HepG2 (cell line): ENCODE data around the gene GP2.

Experiments
- EZH2 ChIP-seq: conservative IDR thresholded peaks from 2 replicates; pipeline ENCODE4 v1.6.1; 2012; ENCODE audit warnings: mild to moderate bottlenecking, low read depth, low read length, moderate library complexity
- FOXA1 ChIP-seq, 2 experiments: fragments of 450-650 bp in 1 of 2; sonication (generic) in 1 of 2; formaldehyde crosslinking in 1 of 2; IDR thresholded peaks; 2 replicates each; pipeline versions ENCODE4 v1.4.0 to v1.6.1; 2016 to 2020; ENCODE audit warnings: missing genetic modification reagents in 1 of 2
- MXI1 ChIP-seq: IDR thresholded peaks from 3 replicates; pipeline ENCODE4 v1.6.1; 2012; ENCODE audit warnings: low read depth, low read length, inconsistent platforms, borderline replicate concordance
- NFYB ChIP-seq: sonication (generic); formaldehyde crosslinking; IDR thresholded peaks from 2 replicates; pipeline ENCODE4 v1.4.0; 2020; ENCODE audit warnings: missing genetic modification reagents
- TBP ChIP-seq: sonication (generic); formaldehyde crosslinking; IDR thresholded peaks from 2 replicates; pipeline ENCODE4 v1.5.0; 2020; ENCODE audit warnings: missing genetic modification reagents
- ZBTB46 ChIP-seq: sonication (generic); formaldehyde crosslinking; IDR thresholded peaks from 2 replicates; pipeline ENCODE4 v1.4.0; 2020; ENCODE audit warnings: mild to moderate bottlenecking, missing genetic modification reagents, borderline replicate concordance
- ZFP37 ChIP-seq: sonication (generic); formaldehyde crosslinking; IDR thresholded peaks from 2 replicates; pipeline ENCODE4 v1.4.0; 2020; ENCODE audit warnings: missing genetic modification reagents, borderline replicate concordance
- TF ChIP-seq, protein P1 (sequence below): sonication (generic); formaldehyde crosslinking; IDR thresholded peaks from 2 replicates; pipeline ENCODE4 v1.5.0; 2020; ENCODE audit warnings: mild to moderate bottlenecking, missing genetic modification reagents, moderate library complexity

GRCh38 chr16:20320592-20320991 is 6.7 kb downstream of the GP2 start:
- no peak for TF ChIP-seq NFYB (CRISPR knock-in tag)
- TF ChIP-seq TBP (CRISPR knock-in tag) = no peak
- TF ChIP-seq ZFP37 (CRISPR knock-in tag) = no peak
- TF ChIP-seq, protein P1, sequence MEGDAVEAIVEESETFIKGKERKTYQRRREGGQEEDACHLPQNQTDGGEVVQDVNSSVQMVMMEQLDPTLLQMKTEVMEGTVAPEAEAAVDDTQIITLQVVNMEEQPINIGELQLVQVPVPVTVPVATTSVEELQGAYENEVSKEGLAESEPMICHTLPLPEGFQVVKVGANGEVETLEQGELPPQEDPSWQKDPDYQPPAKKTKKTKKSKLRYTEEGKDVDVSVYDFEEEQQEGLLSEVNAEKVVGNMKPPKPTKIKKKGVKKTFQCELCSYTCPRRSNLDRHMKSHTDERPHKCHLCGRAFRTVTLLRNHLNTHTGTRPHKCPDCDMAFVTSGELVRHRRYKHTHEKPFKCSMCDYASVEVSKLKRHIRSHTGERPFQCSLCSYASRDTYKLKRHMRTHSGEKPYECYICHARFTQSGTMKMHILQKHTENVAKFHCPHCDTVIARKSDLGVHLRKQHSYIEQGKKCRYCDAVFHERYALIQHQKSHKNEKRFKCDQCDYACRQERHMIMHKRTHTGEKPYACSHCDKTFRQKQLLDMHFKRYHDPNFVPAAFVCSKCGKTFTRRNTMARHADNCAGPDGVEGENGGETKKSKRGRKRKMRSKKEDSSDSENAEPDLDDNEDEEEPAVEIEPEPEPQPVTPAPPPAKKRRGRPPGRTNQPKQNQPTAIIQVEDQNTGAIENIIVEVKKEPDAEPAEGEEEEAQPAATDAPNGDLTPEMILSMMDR (CRISPR knock-in tag) = no peak
- TF ChIP-seq FOXA1 (IDR thresholded peaks at IDR 0.05) = no peak
- no peak for TF ChIP-seq FOXA1 (CRISPR knock-in tag; IDR thresholded peaks at IDR 0.05)
- no peak for TF ChIP-seq MXI1
- no peak for TF ChIP-seq ZBTB46 (CRISPR knock-in tag)
- no peak for TF ChIP-seq EZH2
